ENCODE data around the gene SSBP4. TPM values are rescaled to one million over a fixed set of nuclear protein-coding genes. Genes with fewer than 3 reads are reported as not detected.

SSBP4 gene
- total RNA-seq, 1 donor from 2014 or later: 119 TPM

DNA sequence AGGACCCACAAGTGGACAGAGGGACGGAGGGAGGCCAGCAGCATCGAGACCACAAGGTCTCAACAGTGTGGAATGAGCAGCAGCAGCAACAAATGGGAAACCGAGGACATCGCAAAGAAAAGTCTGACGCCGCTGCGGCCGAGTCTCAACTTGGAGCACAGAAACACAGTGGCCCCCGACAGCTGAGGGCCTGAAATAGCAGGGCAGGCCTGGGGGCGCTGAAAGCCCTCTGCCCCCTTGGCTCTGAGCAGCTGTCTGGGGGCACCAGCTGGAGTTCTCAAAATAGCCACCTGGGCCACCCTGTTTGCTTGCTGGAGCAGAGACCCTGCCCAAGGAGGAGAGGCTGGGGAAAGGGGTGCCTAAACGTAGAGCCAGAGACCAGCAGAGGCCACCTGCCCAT lies 24.6 kb downstream of the SSBP4 start:
- TF ChIP-seq CTCF (conservative IDR thresholded peaks at IDR 0.05; ENCODE audit: low read depth, low read length): no peak
- DNase-seq (ENCODE audit: low read depth): no peak
- H3K4me3 ChIP-seq (ENCODE audit: low read depth, low read length): no peak overlapping the region

GRCh38 chr19:18444513-18444912 lies 25.3 kb downstream of the SSBP4 start:
- TF ChIP-seq CTCF (conservative IDR thresholded peaks at IDR 0.05; ENCODE audit: low read depth, low read length): no peak
- DNase-seq (ENCODE audit: low read depth): no peak
- H3K4me3 ChIP-seq (ENCODE audit: low read depth, low read length): no peak overlapping the region

DNA sequence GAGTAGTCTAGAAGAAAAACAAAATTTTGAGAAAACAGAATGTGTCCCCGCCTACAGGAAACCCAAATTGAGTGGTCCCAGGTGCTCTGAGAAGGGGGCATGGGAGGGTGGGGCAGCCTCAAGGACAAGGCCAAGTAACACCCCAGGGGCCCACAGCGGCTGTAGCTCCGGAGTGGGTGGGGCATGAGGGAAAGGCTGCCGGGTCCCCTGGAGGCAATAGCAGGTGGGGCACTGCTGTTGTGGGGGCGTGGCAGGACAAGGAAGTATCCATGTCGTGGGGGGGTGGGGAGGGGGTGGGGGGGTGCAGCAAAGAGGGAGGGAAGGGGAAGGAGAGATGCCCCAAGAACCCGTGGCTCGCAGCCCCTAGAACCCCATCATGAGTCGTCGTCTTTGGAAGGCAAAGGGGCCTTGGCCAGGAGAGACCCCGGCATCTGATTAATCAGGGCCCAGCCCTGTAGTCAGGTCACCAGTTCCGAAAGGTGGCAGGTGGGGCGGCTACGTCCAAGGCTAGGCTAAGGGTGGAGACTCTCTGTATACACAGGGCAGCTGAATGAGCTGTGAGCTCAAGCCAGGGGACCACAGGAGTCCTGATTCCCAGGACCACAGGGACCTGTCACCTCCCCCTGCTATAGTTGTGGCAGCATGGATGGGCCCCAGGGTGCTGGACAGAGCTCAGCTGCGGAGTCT lies 26.2 kb downstream of the SSBP4 start:
- no peak overlapping the region for H3K4me3 ChIP-seq (ENCODE audit: low read depth, low read length)
- DNase-seq (ENCODE audit: low read depth): no peak
- TF ChIP-seq CTCF (conservative IDR thresholded peaks at IDR 0.05; ENCODE audit: low read depth, low read length): no peak

DNA sequence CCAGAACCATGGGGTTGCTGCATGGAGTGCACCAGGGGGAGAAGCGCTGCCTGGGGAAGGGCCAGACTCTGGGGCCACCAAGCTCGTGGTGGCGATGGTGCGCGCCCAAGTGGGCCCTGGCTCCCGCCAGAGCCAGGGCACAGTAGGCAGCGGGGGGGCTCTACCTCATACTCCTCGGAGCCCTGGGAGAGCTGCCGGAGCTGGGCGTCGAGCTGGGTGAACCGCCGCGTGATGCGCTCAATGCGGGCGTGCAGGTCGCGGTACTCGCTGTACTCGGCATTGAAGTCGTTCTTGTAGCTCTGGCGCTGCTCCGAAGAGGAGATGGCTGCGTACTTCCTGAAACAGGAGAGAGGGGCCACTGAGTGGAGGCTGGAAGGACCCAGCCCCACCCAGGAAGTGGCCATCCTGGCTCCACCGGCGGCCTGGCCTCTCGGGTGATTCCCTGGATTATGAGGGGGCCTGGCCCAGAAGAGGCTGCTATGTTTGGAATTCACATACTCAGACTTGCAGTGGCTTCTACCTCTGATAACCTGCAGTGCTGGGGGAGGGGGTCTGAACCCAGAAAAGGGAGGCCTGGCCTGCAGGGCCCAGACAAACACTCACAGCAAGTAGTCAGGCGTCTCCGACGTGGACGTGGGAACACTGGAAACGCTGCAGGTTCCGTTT lies 27.1 kb downstream of the SSBP4 start:
- H3K4me3 ChIP-seq (ENCODE audit: low read depth, low read length): no peak overlapping the region

GRCh38 chr19:18446811-18447359 lies 27.7 kb downstream of the SSBP4 start:
- no peak overlapping the region for H3K4me3 ChIP-seq (ENCODE audit: low read depth, low read length)
- no peak for TF ChIP-seq CTCF (conservative IDR thresholded peaks at IDR 0.05; ENCODE audit: low read depth, low read length)
- no peak for DNase-seq (ENCODE audit: low read depth)

More for the DNA sequence above, 27.1 kb downstream of the SSBP4 start:
- no peak for TF ChIP-seq CTCF (conservative IDR thresholded peaks at IDR 0.05; ENCODE audit: low read depth, low read length)
- DNase-seq (ENCODE audit: low read depth): no peak

DNA sequence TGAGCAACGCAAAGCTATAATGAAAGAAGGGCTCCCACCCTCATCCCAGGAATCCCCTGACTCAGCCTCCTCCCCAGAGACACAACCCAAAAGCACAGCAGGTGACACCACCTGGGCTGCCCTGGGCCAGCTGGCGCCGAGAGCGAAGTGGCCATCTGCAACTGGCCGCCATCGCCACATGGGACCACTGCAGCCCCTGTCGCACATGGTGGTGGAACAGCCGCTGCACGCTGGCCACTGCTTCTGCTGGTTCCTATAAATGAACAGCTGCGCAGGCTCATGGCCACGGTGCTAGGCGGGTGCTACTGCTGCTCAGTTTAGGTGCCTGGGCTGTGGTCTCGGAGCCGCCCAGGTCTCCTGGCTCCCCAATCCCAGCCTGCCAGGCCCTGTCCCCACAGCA lies 30.4 kb downstream of the SSBP4 start:
- no peak for TF ChIP-seq CTCF (conservative IDR thresholded peaks at IDR 0.05; ENCODE audit: low read depth, low read length)
- H3K4me3 ChIP-seq (ENCODE audit: low read depth, low read length): no peak overlapping the region
- DNase-seq (ENCODE audit: low read depth): no peak

Measured in epithelial cell of proximal tubule (primary cell).